GM12874 (cell line): ENCODE results near the gene GNG10.

Experiments used
- TF ChIP-seq, protein P1 (sequence below): IDR thresholded peaks from 2 replicates; pipeline ENCODE4 v1.5.1; 2011; ENCODE audit warnings: low read depth, mild to moderate bottlenecking, control low read depth, low read length, moderate library complexity; ENCODE audit not compliant: insufficient read depth

The GNG10 gene

DNA sequence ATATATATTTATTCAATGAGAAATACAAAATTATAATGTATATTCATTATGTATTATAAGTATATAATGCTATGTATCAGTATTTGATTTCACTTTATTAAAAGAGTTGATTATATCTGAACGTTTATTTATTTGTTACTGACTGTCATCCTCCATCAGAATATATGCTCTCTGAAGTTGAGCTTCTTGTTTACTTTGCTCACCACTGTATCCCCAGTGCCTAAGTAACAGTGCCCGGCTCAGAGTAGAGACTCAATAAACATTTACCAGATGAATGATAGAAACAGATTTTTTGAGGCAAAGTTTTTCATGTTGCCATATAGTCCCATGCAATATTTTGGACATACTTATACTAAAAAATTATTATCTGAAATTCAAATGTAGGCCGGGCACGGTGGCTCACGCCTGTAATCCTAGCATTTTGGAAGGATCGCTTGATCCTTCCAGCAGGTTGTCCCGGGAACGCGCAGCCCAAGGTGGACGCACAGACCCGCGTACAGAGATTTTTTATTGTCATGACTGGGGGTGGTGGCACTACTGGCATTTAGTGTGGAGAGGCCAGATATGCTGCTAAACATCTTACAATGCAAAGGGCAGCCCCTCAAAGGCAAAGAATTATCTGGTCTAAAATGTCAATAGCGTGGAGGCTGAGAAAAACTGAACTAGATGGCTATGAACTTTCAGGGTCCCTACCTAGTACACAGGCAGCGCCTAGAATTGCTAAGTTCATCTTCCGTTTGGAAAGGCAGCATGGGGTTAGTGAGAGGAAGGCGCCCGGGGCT lies 31.0 kb upstream of the GNG10 start:
- TF ChIP-seq, protein P1, sequence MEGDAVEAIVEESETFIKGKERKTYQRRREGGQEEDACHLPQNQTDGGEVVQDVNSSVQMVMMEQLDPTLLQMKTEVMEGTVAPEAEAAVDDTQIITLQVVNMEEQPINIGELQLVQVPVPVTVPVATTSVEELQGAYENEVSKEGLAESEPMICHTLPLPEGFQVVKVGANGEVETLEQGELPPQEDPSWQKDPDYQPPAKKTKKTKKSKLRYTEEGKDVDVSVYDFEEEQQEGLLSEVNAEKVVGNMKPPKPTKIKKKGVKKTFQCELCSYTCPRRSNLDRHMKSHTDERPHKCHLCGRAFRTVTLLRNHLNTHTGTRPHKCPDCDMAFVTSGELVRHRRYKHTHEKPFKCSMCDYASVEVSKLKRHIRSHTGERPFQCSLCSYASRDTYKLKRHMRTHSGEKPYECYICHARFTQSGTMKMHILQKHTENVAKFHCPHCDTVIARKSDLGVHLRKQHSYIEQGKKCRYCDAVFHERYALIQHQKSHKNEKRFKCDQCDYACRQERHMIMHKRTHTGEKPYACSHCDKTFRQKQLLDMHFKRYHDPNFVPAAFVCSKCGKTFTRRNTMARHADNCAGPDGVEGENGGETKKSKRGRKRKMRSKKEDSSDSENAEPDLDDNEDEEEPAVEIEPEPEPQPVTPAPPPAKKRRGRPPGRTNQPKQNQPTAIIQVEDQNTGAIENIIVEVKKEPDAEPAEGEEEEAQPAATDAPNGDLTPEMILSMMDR = no peak

GRCh38 chr9:111630964-111631213 lies 30.5 kb upstream of the GNG10 start:
- TF ChIP-seq, protein P1 = no peak

DNA sequence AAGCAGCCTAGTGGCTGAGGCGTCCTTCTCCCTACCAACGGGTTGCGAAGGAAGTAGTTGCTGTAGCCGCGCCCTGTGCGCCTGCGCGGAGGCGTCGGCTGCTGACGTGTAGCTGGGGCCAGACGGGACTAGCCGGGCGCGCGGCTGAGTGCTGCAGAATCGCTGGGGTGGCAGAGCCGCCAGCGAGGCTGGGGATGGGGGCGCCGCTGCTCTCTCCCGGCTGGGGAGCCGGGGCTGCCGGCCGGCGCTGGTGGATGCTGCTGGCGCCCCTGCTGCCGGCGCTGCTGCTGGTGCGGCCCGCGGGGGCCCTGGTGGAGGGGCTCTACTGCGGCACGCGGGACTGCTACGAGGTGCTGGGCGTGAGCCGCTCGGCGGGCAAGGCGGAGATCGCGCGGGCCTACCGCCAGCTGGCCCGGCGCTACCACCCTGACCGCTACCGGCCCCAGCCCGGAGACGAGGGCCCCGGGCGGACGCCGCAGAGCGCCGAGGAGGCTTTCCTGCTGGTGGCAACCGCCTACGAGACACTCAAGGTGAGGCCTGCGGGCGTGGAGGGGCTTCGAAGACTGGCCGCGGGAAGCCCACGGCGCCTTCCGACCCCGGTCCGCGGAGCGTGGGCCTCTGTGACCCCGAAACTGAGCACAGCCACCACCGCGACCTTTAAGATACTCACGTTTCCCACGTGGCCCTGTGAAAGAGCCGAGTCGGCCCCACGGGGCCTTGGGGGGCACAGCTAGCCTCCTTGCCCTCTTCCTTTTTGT lies 30.0 kb upstream of the GNG10 start, which contains the start of gene DNAJC25:
TSS of gene DNAJC25 (plus strand) at position 121 of the 758 bp plus-strand sequence. CDS start at position 195, 74 bp downstream.
- TF ChIP-seq, protein P1 = no peak

DNA sequence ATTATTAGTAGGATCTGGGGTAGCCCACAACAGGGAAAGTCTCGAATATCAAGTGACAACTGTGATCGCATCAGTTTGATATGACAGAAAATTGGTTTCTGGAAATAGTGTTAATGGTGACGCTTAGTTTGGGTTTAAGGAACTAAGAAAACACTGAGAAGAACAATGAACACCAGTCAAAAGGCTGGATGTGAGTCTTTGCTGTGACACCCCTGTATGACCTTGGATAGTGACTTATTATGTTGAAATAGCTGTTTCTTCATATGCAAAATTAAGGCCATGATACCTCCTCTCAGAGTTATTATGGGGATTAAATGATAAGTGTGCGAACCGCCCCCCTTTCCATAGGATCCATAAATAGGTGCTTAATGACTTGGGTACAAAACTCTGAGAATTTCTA lies 29.3 kb upstream of the GNG10 start:
- TF ChIP-seq, protein P1 = no peak

DNA sequence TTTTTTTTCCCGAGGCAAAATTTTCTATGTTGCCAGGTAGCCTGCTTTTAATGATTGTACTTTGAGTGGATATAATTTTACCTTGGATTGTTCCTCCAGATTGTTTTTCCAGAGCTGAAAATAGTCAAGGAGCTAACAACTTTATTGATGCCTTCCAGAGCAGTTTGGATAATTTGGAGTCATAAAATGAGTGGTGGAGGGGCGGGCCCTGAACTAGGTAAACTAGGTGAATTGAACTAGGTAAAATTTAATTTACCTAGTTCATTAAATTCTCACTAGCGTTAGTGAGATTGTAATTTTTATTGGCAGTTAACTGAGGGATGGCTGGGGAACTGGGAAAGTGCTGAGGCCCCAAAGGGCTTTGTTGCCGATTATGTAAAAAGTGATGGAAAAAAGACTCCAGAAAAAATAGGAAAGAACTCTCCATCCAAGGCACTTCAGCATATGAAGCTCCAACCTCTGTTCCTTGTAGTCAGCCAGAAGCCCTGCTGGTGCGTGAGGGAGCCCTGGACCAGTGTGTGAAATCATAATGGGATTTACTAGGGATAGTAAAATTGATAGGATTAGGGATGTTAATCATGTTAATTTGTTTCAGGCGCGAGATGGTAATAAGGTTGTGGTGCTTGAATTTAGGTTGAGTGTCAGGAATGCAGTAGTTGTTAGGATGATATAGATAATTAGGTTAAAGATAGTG lies 28.6 kb upstream of the GNG10 start:
- TF ChIP-seq, protein P1 = no peak

GRCh38 chr9:111633389-111633736 lies 28.0 kb upstream of the GNG10 start:
- TF ChIP-seq, protein P1 = no peak

GRCh38 chr9:111634860-111635259 lies 26.5 kb upstream of the GNG10 start:
- TF ChIP-seq, protein P1 = no peak
